Esophagus squamous epithelium (tissue), 4 donors: ENCODE data around the gene RAPGEF1.
"Not testable (repeated sequence)": the region's sequence is repeated elsewhere in the genome, so short reads cannot be mapped to it uniquely, and the experiment has no call there.

Source experiments
- POLR2A ChIP-seq, 4 donors: fragments of 450-650 bp; IDR thresholded peaks; one replicate each; pipeline ENCODE4 v1.6.1; 2017; ENCODE audit warnings: antibody characterized with exemption in 4 of 4, mild to moderate bottlenecking in 4 of 4, moderate library complexity in 3 of 4
- TF ChIP-seq, protein P1 (sequence below), 6 experiments: fragments of 450-650 bp in 4 of 6; fragments of 200-600 bp in 2 of 6; sonication (generic) in 2 of 6; IDR thresholded peaks; one replicate each; pipeline ENCODE4 v1.5.1; 2016 to 2019; ENCODE audit warnings: antibody characterized with exemption in 6 of 6, mild to moderate bottlenecking in 4 of 6, moderate library complexity in 4 of 6

DNA sequence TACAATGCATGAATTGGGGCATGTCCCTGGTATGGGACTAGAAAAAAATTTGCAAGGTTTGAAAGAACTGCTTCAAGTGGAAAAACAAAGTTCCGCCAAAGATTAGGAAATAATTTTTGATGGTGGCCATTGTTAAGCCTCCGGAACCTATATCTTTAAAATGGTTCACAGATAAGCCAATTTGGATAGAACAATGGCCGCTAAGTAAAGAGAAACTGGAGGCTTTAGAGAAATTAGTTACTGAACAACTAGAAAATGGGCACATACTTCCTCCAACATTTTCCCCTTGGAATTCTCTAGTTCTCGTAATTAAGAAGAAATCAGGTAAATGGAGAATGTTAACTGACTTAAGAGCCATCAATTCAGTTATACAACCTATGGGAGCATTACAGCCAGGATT is 56.8 kb downstream of the RAPGEF1 start:
- TF ChIP-seq, protein P1, sequence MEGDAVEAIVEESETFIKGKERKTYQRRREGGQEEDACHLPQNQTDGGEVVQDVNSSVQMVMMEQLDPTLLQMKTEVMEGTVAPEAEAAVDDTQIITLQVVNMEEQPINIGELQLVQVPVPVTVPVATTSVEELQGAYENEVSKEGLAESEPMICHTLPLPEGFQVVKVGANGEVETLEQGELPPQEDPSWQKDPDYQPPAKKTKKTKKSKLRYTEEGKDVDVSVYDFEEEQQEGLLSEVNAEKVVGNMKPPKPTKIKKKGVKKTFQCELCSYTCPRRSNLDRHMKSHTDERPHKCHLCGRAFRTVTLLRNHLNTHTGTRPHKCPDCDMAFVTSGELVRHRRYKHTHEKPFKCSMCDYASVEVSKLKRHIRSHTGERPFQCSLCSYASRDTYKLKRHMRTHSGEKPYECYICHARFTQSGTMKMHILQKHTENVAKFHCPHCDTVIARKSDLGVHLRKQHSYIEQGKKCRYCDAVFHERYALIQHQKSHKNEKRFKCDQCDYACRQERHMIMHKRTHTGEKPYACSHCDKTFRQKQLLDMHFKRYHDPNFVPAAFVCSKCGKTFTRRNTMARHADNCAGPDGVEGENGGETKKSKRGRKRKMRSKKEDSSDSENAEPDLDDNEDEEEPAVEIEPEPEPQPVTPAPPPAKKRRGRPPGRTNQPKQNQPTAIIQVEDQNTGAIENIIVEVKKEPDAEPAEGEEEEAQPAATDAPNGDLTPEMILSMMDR (IDR thresholded peaks at IDR 0.05): not testable (repeated sequence)
- TF ChIP-seq POLR2A (IDR thresholded peaks at IDR 0.05): not testable (repeated sequence)
